Measurements from ENCODE around the gene GMDS.

GMDS gene

GRCh38 chr6:2132416-2132815, 113.0 kb downstream of the GMDS start:
- DNase-seq: no peak

GRCh38 chr6:2129182-2129621, 116.2 kb downstream of the GMDS start:
- DNase-seq: no peak

- peak in 1 of 5 donors; percentile 8 for DNase-seq
These were observed 117.9 kb downstream of the GMDS start for GRCh38 chr6:2127484-2127911.

- no peak for DNase-seq
These were observed 119.1 kb downstream of the GMDS start for GRCh38 chr6:2126351-2126750.

GRCh38 chr6:2125158-2125557, 120.2 kb downstream of the GMDS start:
- no peak for DNase-seq

- DNase-seq: no peak
These were observed 121.1 kb downstream of the GMDS start for GRCh38 chr6:2124260-2124709.

- DNase-seq: no peak
These were observed 124.5 kb downstream of the GMDS start for GRCh38 chr6:2120912-2121311.

GRCh38 chr6:2119275-2119674, 126.1 kb downstream of the GMDS start:
- DNase-seq: no peak

GRCh38 chr6:2118136-2118535, 127.3 kb downstream of the GMDS start:
- DNase-seq: no peak

- no peak for DNase-seq
These were observed 128.0 kb downstream of the GMDS start for GRCh38 chr6:2117447-2117846.

- DNase-seq: no peak
These were observed 128.9 kb downstream of the GMDS start for GRCh38 chr6:2116496-2116895.

GRCh38 chr6:2114100-2114499, 131.3 kb downstream of the GMDS start:
- DNase-seq: no peak

- peak in 1 of 5 donors; percentile 51 for DNase-seq
These were observed 134.2 kb downstream of the GMDS start for GRCh38 chr6:2111162-2111677.

- DNase-seq: peak in 1 of 5 donors; percentile 6
These were observed 134.9 kb downstream of the GMDS start for GRCh38 chr6:2110504-2110903.

- no peak for DNase-seq
These were observed 135.6 kb downstream of the GMDS start for GRCh38 chr6:2109796-2110195.

- DNase-seq: no peak
These were observed 136.6 kb downstream of the GMDS start for GRCh38 chr6:2108700-2109306.

- DNase-seq: no peak
These were observed 140.9 kb downstream of the GMDS start for GRCh38 chr6:2104524-2104880.

GRCh38 chr6:2103765-2104523, 141.5 kb downstream of the GMDS start:
- DNase-seq: peak in 1 of 5 donors; percentile 32

GRCh38 chr6:2102966-2103365, 142.4 kb downstream of the GMDS start:
- no peak for DNase-seq

- no peak for DNase-seq
These were observed 143.0 kb downstream of the GMDS start for GRCh38 chr6:2102316-2102883.

GRCh38 chr6:2101213-2101612, 144.2 kb downstream of the GMDS start:
- no peak for DNase-seq

- no peak for DNase-seq
These were observed 145.5 kb downstream of the GMDS start for GRCh38 chr6:2099870-2100269.

GRCh38 chr6:2097464-2097863, 147.9 kb downstream of the GMDS start:
- DNase-seq: no peak

- no peak for DNase-seq
These were observed 150.8 kb downstream of the GMDS start for GRCh38 chr6:2094642-2095041.
